GM18870 (cell line): ENCODE data around the gene TRIM50.
"Not testable (repeated sequence)": the region's sequence is repeated elsewhere in the genome, so short reads cannot be mapped to it uniquely, and the experiment has no call there.

ENCODE experiments used
- ATAC-seq: cut with Tn5 transposase; IDR thresholded peaks from one replicate; pipeline ENCODE4 v1.9.1; 2021; ENCODE audit warnings: moderate library complexity; ENCODE audit not compliant: unreplicated experiment

Gene TRIM50

GRCh38 chr7:73327922-73328321, at the start of gene TRIM50, which contains the start of gene FKBP6:
Gene TRIM50, minus strand, starts transcription at chr7:73328082. Its CDS starts 3,295 bp downstream, at chr7:73324787.
Gene FKBP6, plus strand, starts transcription at chr7:73328161. Its CDS starts 268 bp downstream, at chr7:73328429.
- ATAC-seq = not testable (repeated sequence)

GRCh38 chr7:73376671-73377412, 49.0 kb upstream of the TRIM50 start:
- no peak for ATAC-seq

GRCh38 chr7:73376262-73376661, 48.4 kb upstream of the TRIM50 start:
- not testable (repeated sequence) for ATAC-seq

GRCh38 chr7:73373741-73374140, 45.9 kb upstream of the TRIM50 start:
- no peak for ATAC-seq

GRCh38 chr7:73369622-73370021, 41.7 kb upstream of the TRIM50 start:
- ATAC-seq = no peak

DNA sequence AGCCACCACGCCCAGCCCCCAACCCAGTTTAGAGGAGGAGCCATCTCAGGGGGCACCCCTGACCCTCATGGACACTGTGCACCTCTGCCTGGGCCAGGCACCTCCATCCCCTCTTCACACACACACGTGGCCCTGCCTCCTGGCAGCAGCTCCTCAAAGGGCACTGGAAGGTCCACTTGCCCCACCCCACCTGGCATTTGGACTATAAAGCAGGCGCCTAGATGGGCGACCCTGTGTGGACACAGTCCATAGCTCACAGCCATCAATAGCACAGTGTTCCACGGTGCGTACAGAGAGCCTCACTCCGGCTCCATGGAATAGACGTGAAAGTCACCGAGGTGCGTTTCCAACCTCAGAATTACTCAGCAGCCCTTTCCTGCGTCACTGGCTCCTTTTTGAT, 41.1 kb upstream of the TRIM50 start:
- no peak for ATAC-seq

DNA sequence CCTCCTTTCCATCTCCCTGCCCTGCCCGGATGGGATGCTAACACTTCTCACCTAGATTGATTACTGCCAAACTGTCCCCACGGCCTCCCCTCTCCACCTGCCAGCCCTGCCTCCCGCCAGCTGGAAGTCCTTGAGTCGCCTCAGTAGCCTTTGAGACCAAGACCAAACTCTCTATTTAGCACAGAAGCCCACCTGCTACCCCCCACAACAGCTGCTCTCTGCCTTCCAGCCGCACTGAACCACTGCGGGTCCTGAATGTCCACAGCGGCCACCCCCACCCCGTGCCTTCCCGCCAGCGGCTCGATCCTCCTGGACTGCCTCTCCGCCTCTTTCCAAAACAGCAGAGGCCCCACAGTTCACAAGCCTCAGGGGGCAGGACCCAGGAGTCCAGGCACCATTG, 39.1 kb upstream of the TRIM50 start:
- ATAC-seq = no peak

DNA sequence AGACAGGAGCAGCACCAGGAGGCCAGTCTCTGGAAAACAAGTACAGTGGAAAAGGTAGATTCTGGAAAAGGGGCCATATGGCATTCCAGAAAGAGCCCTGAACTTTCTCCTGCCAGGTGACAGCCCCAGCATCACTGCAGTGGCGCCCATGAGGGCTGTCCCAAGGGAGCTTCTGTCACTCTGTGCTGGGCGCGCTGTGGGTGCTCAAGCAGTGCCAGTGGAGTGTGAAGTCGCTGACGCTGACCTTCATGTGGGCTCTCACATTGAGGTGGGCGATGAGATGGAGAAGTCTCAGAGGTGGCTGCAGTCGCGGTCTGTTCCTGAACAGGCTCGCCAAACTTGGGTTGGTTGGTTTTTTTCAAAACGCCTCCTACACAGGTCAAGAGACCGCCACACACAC, 38.2 kb upstream of the TRIM50 start:
- ATAC-seq = no peak

- no peak for ATAC-seq
Observed at GRCh38 chr7:73364006-73364728, 36.3 kb upstream of the TRIM50 start.

GRCh38 chr7:73363225-73364005, 35.5 kb upstream of the TRIM50 start:
- ATAC-seq = no peak

DNA sequence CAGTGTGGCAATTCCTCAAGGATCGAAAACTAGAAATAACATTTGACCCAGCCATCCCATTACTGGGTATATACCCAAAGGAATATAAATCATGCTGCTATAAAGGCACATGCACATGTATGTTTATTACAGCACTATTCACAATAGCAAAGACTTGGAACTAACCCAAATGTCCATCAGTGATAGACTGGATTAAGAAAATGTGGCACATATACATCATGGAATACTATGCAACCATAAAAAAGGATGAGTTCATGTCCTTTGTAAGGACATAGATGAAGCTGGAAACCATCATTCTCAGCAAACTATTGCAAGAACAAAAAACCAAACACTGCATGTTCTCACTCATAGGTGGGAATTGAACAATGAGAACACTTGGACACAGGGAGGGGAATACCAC, 32.7 kb upstream of the TRIM50 start:
- ATAC-seq = not testable (repeated sequence)

GRCh38 chr7:73359746-73360375, 32.0 kb upstream of the TRIM50 start:
- ATAC-seq = no peak

DNA sequence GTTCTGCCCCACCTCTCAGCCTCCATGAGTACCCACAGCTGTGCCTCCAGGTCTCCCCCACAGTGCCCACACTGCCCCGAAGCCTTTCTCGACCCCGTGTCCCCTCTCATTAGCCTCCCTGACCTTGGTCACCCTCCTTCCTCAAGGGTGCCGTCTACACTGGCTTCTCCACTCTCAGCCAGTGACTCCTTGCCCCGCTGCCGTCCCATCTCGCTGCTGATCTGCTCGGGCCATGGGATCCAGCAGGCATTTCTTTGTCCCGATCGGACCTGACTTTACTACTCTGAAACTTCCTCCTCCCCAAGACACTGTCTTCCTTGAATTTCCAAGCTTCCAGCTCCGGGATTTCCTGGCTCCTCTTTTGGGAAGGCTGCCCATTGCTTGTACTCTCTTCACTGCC, 31.4 kb upstream of the TRIM50 start:
- ATAC-seq = no peak

GRCh38 chr7:73358590-73359275, 30.9 kb upstream of the TRIM50 start:
- ATAC-seq = no peak

DNA sequence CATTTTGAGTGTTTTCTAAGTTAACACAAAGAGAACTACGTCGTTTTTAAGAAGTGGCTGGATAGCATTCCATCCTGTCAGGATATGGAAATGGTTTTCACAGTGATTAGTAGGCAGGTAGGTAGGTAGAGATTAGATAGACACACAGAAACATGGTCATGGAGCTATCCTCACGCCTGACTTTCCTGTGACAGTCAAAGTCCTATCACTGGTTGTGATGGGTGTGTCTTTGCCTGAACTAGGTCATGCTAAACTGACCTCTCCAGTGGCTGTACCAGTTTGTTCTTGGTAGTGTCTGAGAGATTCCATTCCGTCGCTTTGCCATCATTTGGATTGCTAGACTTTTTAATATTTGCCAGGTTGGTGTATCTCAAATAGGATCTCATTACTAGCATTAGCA, 28.3 kb upstream of the TRIM50 start:
- no peak for ATAC-seq

DNA sequence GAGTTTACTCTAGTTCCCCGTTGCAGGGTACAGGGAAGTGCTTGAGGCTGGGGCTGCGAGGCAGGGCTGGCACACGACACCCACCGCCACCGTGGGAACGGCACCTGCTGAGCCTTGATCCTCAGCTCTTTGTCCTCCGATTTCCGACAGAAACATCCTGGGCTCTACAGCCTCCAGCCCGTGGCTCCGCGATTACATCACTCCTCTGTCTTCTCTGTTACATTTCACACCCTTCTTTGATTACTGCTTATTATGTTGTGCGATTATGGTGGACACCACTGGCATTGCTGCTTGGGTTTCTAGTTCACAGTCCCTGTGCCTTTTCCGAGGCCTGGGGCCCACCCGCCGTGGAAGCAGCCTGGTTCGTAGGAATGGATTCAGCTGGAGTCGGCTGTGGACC, 26.9 kb upstream of the TRIM50 start:
- ATAC-seq = no peak

DNA sequence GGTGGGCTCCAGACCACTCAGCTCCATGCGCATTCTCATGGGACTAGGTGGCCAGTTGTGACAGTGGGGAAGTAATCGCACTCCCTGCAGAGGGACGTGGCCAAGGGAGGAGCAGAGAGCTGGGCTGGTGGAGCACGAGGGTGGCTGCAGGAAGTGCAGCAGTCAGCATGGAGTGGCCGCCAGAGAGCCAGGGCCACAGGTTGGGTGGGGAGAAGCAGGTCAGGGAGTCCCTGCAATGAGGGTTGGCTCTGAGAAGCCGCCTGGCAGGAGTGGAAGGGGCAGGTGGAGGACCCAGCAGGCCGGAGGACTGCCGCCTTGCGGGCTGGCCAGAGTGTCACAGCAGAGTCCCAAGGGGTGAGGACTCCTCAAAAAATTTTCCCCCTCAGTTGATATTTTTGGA, 26.3 kb upstream of the TRIM50 start:
- no peak for ATAC-seq

GRCh38 chr7:73353243-73353642, 25.4 kb upstream of the TRIM50 start:
- no peak for ATAC-seq

- no peak for ATAC-seq
Observed at GRCh38 chr7:73352784-73353183, 24.9 kb upstream of the TRIM50 start.

DNA sequence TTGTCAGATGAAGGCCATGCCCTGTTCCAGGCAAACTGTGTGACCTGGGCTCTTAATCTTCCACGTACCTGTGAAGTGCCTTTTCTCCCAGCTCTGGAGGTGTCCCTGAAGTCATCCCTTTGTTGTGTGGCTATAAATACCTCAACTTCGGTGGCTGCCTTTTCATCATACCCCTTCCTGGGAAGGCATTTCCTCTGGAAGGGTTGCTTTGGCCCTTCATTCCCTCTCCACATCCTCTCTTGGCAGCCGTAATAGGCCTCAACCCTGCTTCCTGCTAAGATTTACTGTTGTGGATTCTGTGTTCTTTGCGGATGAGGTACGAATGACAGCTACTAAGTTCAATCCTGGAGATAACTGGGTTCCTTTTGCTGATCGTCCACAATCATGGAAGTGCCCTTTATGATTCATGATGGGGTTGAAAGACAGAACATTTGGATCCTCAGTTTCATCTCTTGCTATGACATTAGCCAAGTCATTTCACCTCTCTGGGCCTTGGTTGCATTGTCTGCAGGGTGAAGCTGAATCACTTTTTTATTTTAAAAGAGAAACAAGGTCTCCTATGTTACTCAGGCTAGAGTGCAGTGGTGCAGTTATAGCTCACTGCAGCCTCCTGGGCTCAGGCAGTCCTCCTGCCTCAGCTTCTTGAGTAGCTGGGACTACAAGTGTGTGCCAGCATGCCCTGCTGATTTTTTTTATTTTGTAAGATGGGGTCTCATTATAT, 23.7 kb upstream of the TRIM50 start:
- no peak for ATAC-seq
